GM12878 (cell line): ENCODE measurements around the gene GLMP. TPM values are rescaled to one million over a fixed set of nuclear protein-coding genes. Genes with fewer than 3 reads are reported as not detected.

Source experiments
- ATAC-seq: fragments of 200-7000 bp; cut with Tn5 transposase; 3 replicates; pipeline ENCODE4 v1.9.1; 2020; ENCODE audit warnings: mild to moderate bottlenecking, moderate library complexity
- BruUV-seq: library from RNA; stranded (reverse); fragments of 400-500 nt; replicated peaks from 2 replicates; lab custom pipeline; 2021; lab: Mats Ljungman, UMichigan
- CTCF ChIA-PET: fragments of 300-600 bp; sonication (Branson Sonifier 250); formaldehyde crosslinking; extraction: SDS; loops from one replicate; lab custom pipeline; 2021; ENCODE audit warnings: inconsistent platforms; lab: Yijun Ruan, JAX
- POLR2A ChIA-PET: fragments of 350-600 bp; formaldehyde crosslinking; extraction: SDS; loops from one replicate; lab custom pipeline; 2021; ENCODE audit warnings: inconsistent platforms; lab: Charles Lee
- RAD21 ChIA-PET: fragments of 300-600 bp; sonication (Branson Sonifier 250); formaldehyde crosslinking; loops from one replicate; lab custom pipeline; 2023; ENCODE audit warnings: antibody characterized with exemption; ENCODE audit not compliant: unreplicated experiment; lab: Charles Lee
- SMC1A ChIA-PET: fragments of 300-600 bp; sonication (Branson Sonifier 250); formaldehyde crosslinking; loops from one replicate; lab custom pipeline; 2023; ENCODE audit not compliant: unreplicated experiment, uncharacterized antibody; lab: Charles Lee
- DNase-seq: peaks from one replicate; pipeline ENCODE4 v3.0.0-alpha.2; 2011; ENCODE audit warnings: low read depth, low spot score
- FAIRE-seq: peaks from 3 replicates; lab custom pipeline; 2011; peaks lifted over from hg19 to GRCh38; lab: Jason Lieb, UNC
- H2AFZ ChIP-seq: 2 replicates; pipeline ENCODE4 v1.6.0; 2011; ENCODE audit warnings: low read depth, low read length, control low read depth; ENCODE audit not compliant: control insufficient read depth
- H3K27ac ChIP-seq: 2 replicates; pipeline ENCODE4 v1.5.1; 2011; ENCODE audit warnings: control low read depth; ENCODE audit not compliant: control insufficient read depth, insufficient read depth
- H3K27me3 ChIP-seq, 2 experiments: replicated peaks in 1 of 2; 2 replicates each; pipeline versions ENCODE4 v1.6.0 to v1.6.1; 2011; ENCODE audit warnings: low read length in 1 of 2; ENCODE audit not compliant: control insufficient read depth in 2 of 2, insufficient read depth in 2 of 2
- H3K36me3 ChIP-seq, 2 experiments: 2 replicates each; pipeline ENCODE4 v1.5.1; 2011; ENCODE audit warnings: low read length in 1 of 2; ENCODE audit not compliant: control insufficient read depth in 2 of 2, insufficient read depth in 2 of 2
- H3K4me1 ChIP-seq: 2 replicates; pipeline ENCODE4 v1.6.1; 2011; ENCODE audit warnings: mild to moderate bottlenecking, low read length, moderate library complexity, mixed read lengths; ENCODE audit not compliant: control insufficient read depth, insufficient read depth
- H3K4me2 ChIP-seq: 2 replicates; pipeline ENCODE4 v1.6.0; 2011; ENCODE audit warnings: control low read depth; ENCODE audit not compliant: control insufficient read depth, insufficient read depth
- H3K4me3 ChIP-seq: fragments of 200-600 bp; sonication (generic); 2 replicates; pipeline ENCODE4 v1.5.1; 2016
- H3K79me2 ChIP-seq: 2 replicates; pipeline ENCODE4 v1.6.0; 2011; ENCODE audit warnings: low read length; ENCODE audit not compliant: control insufficient read depth, insufficient read depth
- H3K9ac ChIP-seq: 2 replicates; pipeline ENCODE4 v1.8.0; 2011; ENCODE audit warnings: low read length, control low read depth, mixed read lengths; ENCODE audit not compliant: control insufficient read depth, insufficient read depth
- H3K9me3 ChIP-seq: replicated peaks from 3 replicates; pipeline ENCODE4 v1.5.1; 2011; ENCODE audit warnings: mild to moderate bottlenecking, low read length; ENCODE audit not compliant: control insufficient read depth, insufficient read depth
- H4K20me1 ChIP-seq: 2 replicates; pipeline ENCODE4 v1.6.0; 2011; ENCODE audit not compliant: control insufficient read depth, insufficient read depth
- BACH1 ChIP-seq: fragments of 450-650 bp; IDR thresholded peaks from 2 replicates; pipeline ENCODE4 v1.6.1; 2017; ENCODE audit warnings: mild to moderate bottlenecking, borderline replicate concordance
- CBFB ChIP-seq: IDR thresholded peaks from 2 replicates; pipeline ENCODE4 v1.6.1; 2016; ENCODE audit warnings: antibody characterized with exemption, low read depth
- ELK1 ChIP-seq: IDR thresholded peaks from 2 replicates; pipeline ENCODE4 v1.6.1; 2012; ENCODE audit warnings: low read depth, low read length, improper control_type of control experiment
- MTA3 ChIP-seq: IDR thresholded peaks from 2 replicates; pipeline ENCODE4 v1.6.1; 2012; ENCODE audit warnings: low read length, inconsistent platforms, borderline replicate concordance
- PAX8 ChIP-seq: fragments of 450-650 bp; IDR thresholded peaks from 2 replicates; pipeline ENCODE4 v1.6.1; 2017; ENCODE audit warnings: mild to moderate bottlenecking, moderate library complexity
- POU2F2 ChIP-seq: IDR thresholded peaks from 3 replicates; pipeline ENCODE4 v1.6.1; 2011; ENCODE audit warnings: low read depth, mild to moderate bottlenecking, low read length, borderline replicate concordance
- RB1 ChIP-seq: fragments of 450-650 bp; formaldehyde crosslinking; IDR thresholded peaks from 2 replicates; pipeline ENCODE4 v1.6.1; 2017; ENCODE audit warnings: mild to moderate bottlenecking, borderline replicate concordance
- SREBF2 ChIP-seq: IDR thresholded peaks from 2 replicates; pipeline ENCODE4 v1.6.1; 2012; ENCODE audit warnings: mild to moderate bottlenecking, low read length
- ZSCAN29 ChIP-seq: fragments of 450-650 bp; IDR thresholded peaks from 2 replicates; pipeline ENCODE4 v1.6.1; 2017; ENCODE audit warnings: mild to moderate bottlenecking, moderate library complexity
- WGBS: methylation state at CpG from one replicate; pipeline ENCODE4 v1.1.6; 2016; ENCODE audit warnings: low lambda C conversion rate; ENCODE audit not compliant: insufficient replicate concordance, insufficient coverage; ENCODE audit errors: missing lambda C conversion rate; 5-methylcytosine and 5-hydroxymethylcytosine counted together
- in situ Hi-C: fragments of 300-500 bp; cut with MboI; formaldehyde crosslinking; loops from 9 replicates; pipeline ENCODE4 v1.14.3; 2018; ENCODE audit warnings: mixed read lengths
- intact Hi-C: fragments of 100-400 bp; cut with micrococcal nuclease; formaldehyde crosslinking; loops from one replicate; pipeline ENCODE4 v1.14.2; 2022; ENCODE audit not compliant: unreplicated experiment
- polyA plus RNA-seq, 11 experiments: library from polyadenylated mRNA; depleted of rRNA in 4 of 11; unstranded in 6 of 11; stranded (reverse) in 5 of 11; fragments of >200 nt; fragmentation: Nextera tagmentation in 4 of 11; fragmentation: Illumina TruSeq in 1 of 11; extraction: Ambion mirVana in 4 of 11; extraction: Trizol in 1 of 11; gene quantifications; 1 replicate in 1 of 11; 2 replicates in 10 of 11; pipeline versions ENCODE4 v1.2.1 to v1.2.3, GENCODE V29; 2011 to 2016; ENCODE audit warnings: inconsistent platforms in 2 of 11, missing spikeins in 2 of 11, low read depth in 1 of 11
- total RNA-seq, 4 experiments: library from RNA; depleted of rRNA in 3 of 4; stranded (reverse); fragments of >200 nt in 3 of 4; fragmentation: Illumina TruSeq in 1 of 4; extraction: Trizol in 1 of 4; gene quantifications; 2 replicates each; pipeline versions ENCODE4 v1.2.1 to v1.2.3, GENCODE V29; 2013 to 2021
- TF ChIP-seq, protein P1 (sequence below): IDR thresholded peaks from 2 replicates; pipeline ENCODE4 v1.6.1; 2012; ENCODE audit warnings: improper control_type of control experiment, low read depth, low read length; ENCODE audit not compliant: insufficient replicate concordance

The GLMP gene
- total and polyA plus RNA-seq, 10 of the 15 experiments (the other 5 are each of a cell fraction or from before 2014, with no cell fraction given): 4.4 to 30.0 (median 19.5) TPM

DNA sequence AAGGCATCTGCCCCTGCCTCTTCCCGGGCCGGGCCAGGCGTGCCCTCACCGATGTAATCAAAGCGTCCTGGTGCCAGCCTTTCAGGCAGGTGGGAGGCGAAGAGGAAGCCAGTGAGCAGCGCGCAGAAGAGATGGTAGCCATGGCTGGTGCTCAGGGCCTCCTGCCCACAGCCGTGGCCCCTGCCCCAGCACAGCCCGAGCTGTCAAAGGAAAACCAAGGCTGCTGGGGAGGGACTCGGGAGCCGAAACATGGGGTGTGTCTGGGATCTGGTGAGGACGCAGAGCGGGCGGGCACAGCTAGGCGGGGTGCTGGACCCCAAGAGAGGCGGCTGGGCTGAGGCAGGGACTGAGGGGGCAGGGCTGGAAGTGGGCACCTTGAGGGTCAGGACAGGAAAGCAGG is 50.8 kb downstream of the GLMP start (continued):
- TF ChIP-seq, protein P1, sequence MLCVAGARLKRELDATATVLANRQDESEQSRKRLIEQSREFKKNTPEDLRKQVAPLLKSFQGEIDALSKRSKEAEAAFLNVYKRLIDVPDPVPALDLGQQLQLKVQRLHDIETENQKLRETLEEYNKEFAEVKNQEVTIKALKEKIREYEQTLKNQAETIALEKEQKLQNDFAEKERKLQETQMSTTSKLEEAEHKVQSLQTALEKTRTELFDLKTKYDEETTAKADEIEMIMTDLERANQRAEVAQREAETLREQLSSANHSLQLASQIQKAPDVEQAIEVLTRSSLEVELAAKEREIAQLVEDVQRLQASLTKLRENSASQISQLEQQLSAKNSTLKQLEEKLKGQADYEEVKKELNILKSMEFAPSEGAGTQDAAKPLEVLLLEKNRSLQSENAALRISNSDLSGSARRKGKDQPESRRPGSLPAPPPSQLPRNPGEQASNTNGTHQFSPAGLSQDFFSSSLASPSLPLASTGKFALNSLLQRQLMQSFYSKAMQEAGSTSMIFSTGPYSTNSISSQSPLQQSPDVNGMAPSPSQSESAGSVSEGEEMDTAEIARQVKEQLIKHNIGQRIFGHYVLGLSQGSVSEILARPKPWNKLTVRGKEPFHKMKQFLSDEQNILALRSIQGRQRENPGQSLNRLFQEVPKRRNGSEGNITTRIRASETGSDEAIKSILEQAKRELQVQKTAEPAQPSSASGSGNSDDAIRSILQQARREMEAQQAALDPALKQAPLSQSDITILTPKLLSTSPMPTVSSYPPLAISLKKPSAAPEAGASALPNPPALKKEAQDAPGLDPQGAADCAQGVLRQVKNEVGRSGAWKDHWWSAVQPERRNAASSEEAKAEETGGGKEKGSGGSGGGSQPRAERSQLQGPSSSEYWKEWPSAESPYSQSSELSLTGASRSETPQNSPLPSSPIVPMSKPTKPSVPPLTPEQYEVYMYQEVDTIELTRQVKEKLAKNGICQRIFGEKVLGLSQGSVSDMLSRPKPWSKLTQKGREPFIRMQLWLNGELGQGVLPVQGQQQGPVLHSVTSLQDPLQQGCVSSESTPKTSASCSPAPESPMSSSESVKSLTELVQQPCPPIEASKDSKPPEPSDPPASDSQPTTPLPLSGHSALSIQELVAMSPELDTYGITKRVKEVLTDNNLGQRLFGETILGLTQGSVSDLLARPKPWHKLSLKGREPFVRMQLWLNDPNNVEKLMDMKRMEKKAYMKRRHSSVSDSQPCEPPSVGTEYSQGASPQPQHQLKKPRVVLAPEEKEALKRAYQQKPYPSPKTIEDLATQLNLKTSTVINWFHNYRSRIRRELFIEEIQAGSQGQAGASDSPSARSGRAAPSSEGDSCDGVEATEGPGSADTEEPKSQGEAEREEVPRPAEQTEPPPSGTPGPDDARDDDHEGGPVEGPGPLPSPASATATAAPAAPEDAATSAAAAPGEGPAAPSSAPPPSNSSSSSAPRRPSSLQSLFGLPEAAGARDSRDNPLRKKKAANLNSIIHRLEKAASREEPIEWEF: no peak

- 93% methylated on average over 2 of the region's 2 CpGs for WGBS
- intact Hi-C loops (no loop called here), in situ Hi-C loops (no loop called here)
- Histone ChIP-seq H3K4me2 (no peak overlapping the region), H3K9me3 (no peaks in the 10 kb centered on the region), H3K79me2 (no peaks in the 10 kb centered on the region), H4K20me1 (no peaks in the 10 kb centered on the region), H2AFZ (no peak overlapping the region), H3K36me3 (peaks cover 4% of the 10 kb centered on the region in 2 experiments), H3K9ac (no peak overlapping the region), H3K4me1 (peaks cover 25% of the 10 kb centered on the region), H3K27ac (no peak overlapping the region)
- POLR2A ChIA-PET: no interaction called here
- BruUV-seq: no TSS peak
- CTCF ChIA-PET: no interaction called here
- RAD21 ChIA-PET: no interaction called here
- ATAC-seq (no peak), FAIRE-seq (no peak), DNase-seq (no peak)
- SMC1A ChIA-PET: no interaction called here
- no peak for TF ChIP-seq POU2F2
- TF ChIP-seq SREBF2: no peak
- TF ChIP-seq MTA3: no peak
- TF ChIP-seq ELK1: no peak
- no peak for TF ChIP-seq ZSCAN29
- no peak for TF ChIP-seq RB1
- no peak for TF ChIP-seq PAX8
- no peak for TF ChIP-seq BACH1
- TF ChIP-seq CBFB: no peak
- TF ChIP-seq, all 136 proteins: peak for 0
- Histone ChIP-seq H3K4me3 (no peak overlapping the region), H3K27me3 (no peaks in the 10 kb centered on the region)
These were observed 51.4 kb downstream of the GLMP start for GRCh38 chr1:156244126-156244525.
